SK-N-SH (cell line): ENCODE data around the gene CPED1. TPM values are rescaled to one million over a fixed set of nuclear protein-coding genes. Genes with fewer than 3 reads are reported as not detected.

ENCODE experiments used
- CTCF ChIA-PET: fragments of 300-600, 350-600 bp; formaldehyde crosslinking; extraction: SDS; loops from one replicate; lab custom pipeline; 2021; lab: Yijun Ruan, JAX
- POLR2A ChIA-PET: fragments of 350-600 bp; sonication (Branson Sonifier 250); formaldehyde crosslinking; extraction: SDS; loops from one replicate; lab custom pipeline; 2020; ENCODE audit warnings: antibody characterized with exemption, inconsistent platforms; lab: Yijun Ruan, JAX
- DNase-seq: peaks from one replicate; pipeline ENCODE4 v3.0.0; 2012
- H2AFZ ChIP-seq: fragments of 200-600 bp; sonication (generic); 2 replicates; pipeline ENCODE4 v1.8.1; 2016; ENCODE audit warnings: antibody characterized with exemption, mild to moderate bottlenecking, low read depth
- H3F3A ChIP-seq: fragments of 200-600 bp; sonication (generic); replicated peaks from 2 replicates; pipeline ENCODE3; 2016; ENCODE audit warnings: antibody characterized with exemption, mild to moderate bottlenecking; ENCODE audit not compliant: insufficient read depth
- H3K27ac ChIP-seq, 2 experiments: fragments of 200-500 bp in 1 of 2; fragments of 200-600 bp in 1 of 2; sonication (Bioruptor generic) in 1 of 2; sonication (generic), shearing (Covaris generic) in 1 of 2; 2 replicates each; pipeline versions ENCODE4 v1.5.1 to v1.6.1; 2014 to 2016; ENCODE audit warnings: low read depth in 2 of 2, inconsistent platforms in 1 of 2, low read length in 1 of 2, mild to moderate bottlenecking in 1 of 2, mixed read lengths in 1 of 2
- H3K27me3 ChIP-seq: fragments of 200-600 bp; sonication (generic), shearing (Covaris generic); 2 replicates; pipeline ENCODE4 v1.6.1; 2016; ENCODE audit warnings: mixed run types; ENCODE audit not compliant: insufficient read depth
- H3K36me3 ChIP-seq, 2 experiments: fragments of 200-500 bp in 1 of 2; fragments of 200-600 bp in 1 of 2; sonication (Bioruptor generic) in 1 of 2; sonication (generic) in 1 of 2; replicated peaks in 1 of 2; 2 replicates each; pipeline versions ENCODE3 to v1.5.1; 2014 to 2016; ENCODE audit warnings: low read length in 1 of 2, mild to moderate bottlenecking in 1 of 2; ENCODE audit not compliant: insufficient read depth in 2 of 2, control insufficient read depth in 1 of 2
- H3K4me1 ChIP-seq, 2 experiments: fragments of 200-500 bp in 1 of 2; fragments of 200-600 bp in 1 of 2; sonication (Bioruptor generic) in 1 of 2; sonication (generic), shearing (Covaris generic) in 1 of 2; 2 replicates each; pipeline versions ENCODE4 v1.5.1 to v1.6.1; 2014 to 2016; ENCODE audit warnings: low read depth in 1 of 2, low read length in 1 of 2, mixed run types in 1 of 2; ENCODE audit not compliant: insufficient read depth in 2 of 2, control insufficient read depth in 1 of 2
- H3K4me2 ChIP-seq: fragments of 200-600 bp; sonication (generic), shearing (Covaris generic); 2 replicates; pipeline ENCODE4 v1.6.1; 2017; ENCODE audit warnings: mixed run types
- H3K4me3 ChIP-seq, 2 experiments: fragments of 200-500 bp in 1 of 2; fragments of 200-600 bp in 1 of 2; sonication (Bioruptor generic) in 1 of 2; sonication (generic), shearing (Covaris generic) in 1 of 2; 2 replicates each; pipeline versions ENCODE4 v1.5.1 to v1.8.1; 2014 to 2016; ENCODE audit warnings: low read depth in 2 of 2, inconsistent platforms in 1 of 2, low read length in 1 of 2, mild to moderate bottlenecking in 1 of 2, mixed read lengths in 1 of 2, moderate library complexity in 1 of 2
- H3K79me2 ChIP-seq: fragments of 200-600 bp; sonication (generic); 2 replicates; pipeline ENCODE4 v1.8.1; 2017; ENCODE audit warnings: mild to moderate bottlenecking; ENCODE audit not compliant: insufficient read depth
- H3K9ac ChIP-seq: fragments of 200-600 bp; sonication (generic); 2 replicates; pipeline ENCODE4 v1.6.1; 2017; ENCODE audit warnings: mixed run types
- H3K9me2 ChIP-seq: fragments of 200-600 bp; sonication (generic); 2 replicates; pipeline ENCODE4 v1.6.1; 2017; ENCODE audit warnings: mixed run types
- H3K9me3 ChIP-seq: fragments of 200-600 bp; sonication (generic); 2 replicates; pipeline ENCODE4 v1.6.1; 2017; ENCODE audit warnings: mixed run types, mild to moderate bottlenecking, moderate library complexity
- H4K20me1 ChIP-seq: fragments of 200-600 bp; sonication (generic); 2 replicates; pipeline ENCODE4 v1.6.1; 2017; ENCODE audit warnings: mild to moderate bottlenecking, mixed run types; ENCODE audit not compliant: insufficient read depth
- CTCF ChIP-seq: fragments of 200-600 bp; sonication (generic); IDR thresholded peaks from 2 replicates; pipeline ENCODE4 v1.6.1; 2017; ENCODE audit warnings: antibody characterized with exemption, mild to moderate bottlenecking, moderate library complexity
- ELF1 ChIP-seq: IDR thresholded peaks from 2 replicates; pipeline ENCODE4 v1.4.0; 2012
- EP300 ChIP-seq, 2 experiments: IDR thresholded peaks; 2 replicates each; pipeline versions ENCODE4 v1.4.0 to v1.6.1; 2012; ENCODE audit warnings: borderline replicate concordance in 1 of 2, low read depth in 1 of 2, low read length in 1 of 2
- FOXM1 ChIP-seq: IDR thresholded peaks from 2 replicates; pipeline ENCODE4 v1.4.0; 2012; ENCODE audit warnings: low read depth, mild to moderate bottlenecking
- IRF3 ChIP-seq: fragments of 150-350 bp; IDR thresholded peaks from 2 replicates; pipeline ENCODE4 v1.6.1; 2016; ENCODE audit warnings: mild to moderate bottlenecking, low read depth, low read length
- JUND ChIP-seq: IDR thresholded peaks from 2 replicates; pipeline ENCODE4 v1.4.0; 2012
- MAX ChIP-seq: IDR thresholded peaks from 2 replicates; pipeline ENCODE4 v1.4.0; 2012; ENCODE audit warnings: low read depth
- MXI1 ChIP-seq: IDR thresholded peaks from 2 replicates; pipeline ENCODE4 v1.6.1; 2012; ENCODE audit warnings: mild to moderate bottlenecking, low read depth, low read length, improper control_type of control experiment
- NFIC ChIP-seq: IDR thresholded peaks from 2 replicates; pipeline ENCODE4 v1.4.0; 2012; ENCODE audit warnings: borderline replicate concordance
- NRF1 ChIP-seq: IDR thresholded peaks from 2 replicates; pipeline ENCODE4 v1.6.1; 2012; ENCODE audit warnings: low read depth, mild to moderate bottlenecking, low read length
- PBX3 ChIP-seq: IDR thresholded peaks from 2 replicates; pipeline ENCODE4; 2012
- POLR2AphosphoS5 ChIP-seq: IDR thresholded peaks from 2 replicates; pipeline ENCODE4 v1.6.1; 2012; ENCODE audit warnings: low read depth, low read length
- RAD21 ChIP-seq: IDR thresholded peaks from 2 replicates; pipeline ENCODE4 v1.6.1; 2012; ENCODE audit warnings: mild to moderate bottlenecking, low read length
- REST ChIP-seq: IDR thresholded peaks from 2 replicates; pipeline ENCODE4 v1.6.1; 2012; ENCODE audit warnings: mild to moderate bottlenecking, low read depth, low read length, moderate library complexity
- RFX5 ChIP-seq: IDR thresholded peaks from 2 replicates; pipeline ENCODE4 v1.6.1; 2012; ENCODE audit warnings: mild to moderate bottlenecking, improper control_type of control experiment, low read length
- SMC3 ChIP-seq: IDR thresholded peaks from 2 replicates; pipeline ENCODE4 v1.6.1; 2012; ENCODE audit warnings: low read depth, low read length, improper control_type of control experiment
- USF1 ChIP-seq: IDR thresholded peaks from 2 replicates; pipeline ENCODE4 v1.4.0; 2012; ENCODE audit warnings: low read depth, borderline replicate concordance
- ZBTB33 ChIP-seq: IDR thresholded peaks from 2 replicates; pipeline ENCODE4 v1.4.0; 2012; ENCODE audit warnings: low read depth, borderline replicate concordance
- WGBS: methylation state at CpG from one replicate; pipeline ENCODE4 v1.1.6; 2017; ENCODE audit warnings: low lambda C conversion rate; 5-methylcytosine and 5-hydroxymethylcytosine counted together
- polyA plus RNA-seq, 3 experiments: library from polyadenylated mRNA; depleted of rRNA; stranded (reverse); fragments of >200 nt; gene quantifications; 2 replicates each; pipeline ENCODE4 v1.2.3, GENCODE V29; 2012

Gene CPED1
- polyA plus RNA-seq, 1 of the 3 experiments (the other 2 are of a cell fraction): 4.4 TPM

- no peak for DNase-seq
- ChIA-PET POLR2A (no interaction called here), CTCF (interaction anchor here (1.0 kb wide), 1 partner anchor 85 kb away, joined by 3 read pairs; no protein-coding TSS in a partner anchor)
- Histone ChIP-seq H2AFZ (no peak overlapping the region), H4K20me1 (no peaks in the 10 kb centered on the region), H3F3A (no peaks in the 10 kb centered on the region), H3K9me2 (no peaks in the 10 kb centered on the region), H3K36me3 (no peaks in the 10 kb centered on the region), H3K27ac (no peak overlapping the region), H3K4me1 (peaks cover 0 to 3% of the 10 kb centered on the region in 2 experiments; a peak in 1 of 4 replicates), H3K4me3 (no peak overlapping the region), H3K9ac (no peak overlapping the region), H3K27me3 (no peaks in the 10 kb centered on the region), H3K9me3 (no peaks in the 10 kb centered on the region), H3K4me2 (no peak overlapping the region), H3K79me2 (no peaks in the 10 kb centered on the region)
- WGBS: 63% methylated on average over 3 of the region's 3 CpGs
- TF ChIP-seq MXI1 (no peak), FOXM1 (no peak), POLR2AphosphoS5 (no peak), EP300 (IDR thresholded peaks at IDR 0.05; ENCODE audit: borderline replicate concordance in 1 of 2, low read depth in 1 of 2, low read length in 1 of 2) (no peak), REST (no peak), PBX3 (no peak), RAD21 (no peak), NFIC (no peak), JUND (no peak), RFX5 (no peak), CTCF (no peak), ZBTB33 (no peak), MAX (no peak), NRF1 (no peak), IRF3 (no peak), USF1 (no peak), ELF1 (no peak), SMC3 (no peak)
Measured at GRCh38 chr7:121211253-121211652, 222.7 kb downstream of the CPED1 start.
